Measurements from ENCODE around the gene ADAMTS20.
"Not testable (repeated sequence)": the region's sequence is repeated elsewhere in the genome, so short reads cannot be mapped to it uniquely, and the experiment has no call there.

Gene ADAMTS20

DNA sequence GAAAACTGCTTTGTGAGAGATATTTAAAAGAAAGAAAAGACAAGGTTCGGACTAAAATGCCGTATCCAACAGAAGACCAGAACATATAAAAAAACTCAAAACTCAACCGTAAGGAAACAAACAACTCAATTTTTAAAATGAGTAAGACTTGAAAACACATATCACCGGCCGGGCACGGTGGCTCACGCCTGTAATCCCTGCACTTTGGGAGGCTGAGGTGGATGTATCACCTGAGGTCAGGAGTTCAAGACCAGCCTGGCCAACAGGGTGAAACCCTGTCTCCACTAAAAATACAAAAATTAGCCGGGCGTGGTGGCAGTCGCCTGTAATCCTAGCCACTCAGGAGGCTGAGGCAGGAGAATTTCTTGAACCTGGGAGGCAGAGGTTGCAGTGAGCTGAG is 192.0 kb downstream of the ADAMTS20 start:
- DNase-seq (ENCODE audit: low read depth in 2 of 2): not testable (repeated sequence)

DNA sequence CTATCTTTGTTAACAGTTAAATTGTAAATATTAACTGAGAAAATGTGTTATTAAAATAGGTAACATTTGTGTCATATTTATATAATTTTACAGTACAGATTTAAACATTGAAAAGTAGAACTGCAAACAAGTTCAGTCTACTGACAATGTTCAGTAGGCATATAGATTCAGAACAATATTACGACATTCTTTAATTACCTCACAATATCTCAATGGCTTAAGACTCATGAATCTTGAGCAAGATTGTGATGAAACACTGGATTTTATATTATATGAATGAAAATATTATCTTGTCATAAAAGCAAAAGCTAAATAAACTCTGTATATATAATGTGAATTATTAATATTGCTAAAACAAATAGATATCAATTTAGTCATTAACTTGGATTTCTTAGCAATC is 194.9 kb downstream of the ADAMTS20 start:
- DNase-seq (ENCODE audit: low read depth in 2 of 2): no peak

DNA sequence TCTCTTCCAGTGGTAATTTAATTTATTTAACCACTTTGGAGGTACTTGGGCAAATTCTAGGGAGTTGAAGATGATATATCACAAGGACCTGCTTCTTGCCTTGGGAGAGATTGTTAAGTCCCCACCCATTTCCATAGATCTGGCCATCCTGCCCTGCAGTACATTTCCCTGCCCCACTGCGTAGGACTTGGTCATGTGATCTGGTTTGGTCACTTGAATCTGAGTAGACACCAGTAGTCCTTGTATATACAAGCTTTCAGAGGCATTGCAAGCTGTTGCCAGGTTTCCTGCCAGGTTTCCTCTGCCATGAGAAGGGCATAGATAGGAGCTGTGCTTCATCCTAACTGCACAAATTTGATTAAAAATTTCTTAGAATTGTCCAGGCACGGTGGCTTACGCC is 200.0 kb downstream of the ADAMTS20 start:
- no peak for DNase-seq (ENCODE audit: low read depth in 2 of 2)

DNA sequence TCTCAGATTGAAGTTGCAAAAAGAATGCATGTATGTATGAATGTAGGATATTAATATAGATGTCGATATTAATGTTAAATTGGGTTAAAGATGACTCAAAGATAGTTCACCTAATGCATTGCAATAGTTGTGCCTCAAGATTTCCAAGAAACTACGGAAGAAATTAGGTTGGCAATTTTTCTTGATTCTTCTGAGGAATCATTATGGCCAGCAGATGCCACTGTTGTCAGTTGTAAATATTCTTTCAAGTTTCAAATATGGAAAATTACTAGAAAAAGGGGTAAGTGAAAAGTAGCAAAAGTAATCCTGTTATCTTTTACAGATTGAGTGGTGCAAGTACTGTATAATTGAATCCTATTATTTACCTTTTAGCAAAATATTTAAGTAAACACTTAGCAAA is 202.1 kb downstream of the ADAMTS20 start:
- DNase-seq (ENCODE audit: low read depth in 2 of 2): no peak

DNA sequence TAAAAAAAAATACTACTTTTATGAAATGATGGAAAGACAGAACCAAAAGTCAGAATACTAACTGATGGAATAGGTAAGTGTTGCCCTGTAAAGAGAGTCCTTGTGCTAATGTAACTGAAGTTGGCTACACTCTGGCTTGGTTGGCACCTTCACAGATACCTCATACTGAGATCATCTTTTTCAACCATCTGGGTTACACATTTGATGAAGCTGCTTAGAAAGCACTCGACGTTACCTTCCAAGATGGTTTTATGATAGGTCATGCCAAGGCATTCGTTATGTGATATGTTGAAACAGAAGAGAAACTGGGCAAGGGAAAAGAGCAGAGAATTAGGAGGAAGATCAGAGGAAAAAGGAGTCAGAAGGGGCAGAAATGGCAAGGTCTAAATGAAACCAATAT is 203.8 kb downstream of the ADAMTS20 start:
- no peak for DNase-seq (ENCODE audit: low read depth in 2 of 2)

DNA sequence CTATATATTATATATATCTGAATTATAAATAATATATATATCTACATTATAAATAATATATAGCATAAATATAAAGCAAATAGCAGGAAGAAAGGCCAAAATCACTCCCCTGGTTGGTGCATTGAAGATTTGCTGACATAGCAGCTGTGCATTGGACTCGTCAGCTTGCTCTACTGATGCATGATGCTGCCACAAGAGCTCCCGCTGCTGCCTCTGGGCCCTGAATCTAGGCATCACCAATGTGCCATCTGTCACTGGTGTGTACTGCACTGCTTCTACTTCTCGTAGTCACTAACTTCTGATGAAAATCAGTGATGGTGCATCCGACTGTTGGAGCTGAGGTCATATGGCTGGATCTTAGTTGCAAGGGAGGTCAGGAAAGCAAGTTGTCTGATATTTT is 205.0 kb downstream of the ADAMTS20 start:
- no peak for DNase-seq (ENCODE audit: low read depth in 2 of 2)

DNA sequence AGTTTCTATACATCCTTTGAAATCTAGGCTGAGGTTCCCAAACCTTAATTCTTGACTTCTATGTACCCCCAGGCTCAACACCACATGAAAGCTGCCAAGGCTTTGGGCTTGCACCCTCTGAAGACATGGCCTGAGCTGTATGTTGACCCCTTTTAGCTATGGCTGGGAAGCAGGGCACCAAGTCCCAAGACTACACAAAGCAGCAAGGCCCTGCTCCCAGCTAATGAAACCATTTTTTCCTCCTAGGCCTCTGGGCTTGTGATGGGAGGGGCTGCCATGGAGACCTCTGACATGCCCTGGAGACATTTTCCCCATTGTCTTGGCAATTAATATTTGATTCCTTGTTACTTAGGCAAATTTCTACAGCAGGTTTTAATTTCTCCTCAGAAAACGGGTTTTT is 207.0 kb downstream of the ADAMTS20 start:
- no peak for DNase-seq (ENCODE audit: low read depth in 2 of 2)

DNA sequence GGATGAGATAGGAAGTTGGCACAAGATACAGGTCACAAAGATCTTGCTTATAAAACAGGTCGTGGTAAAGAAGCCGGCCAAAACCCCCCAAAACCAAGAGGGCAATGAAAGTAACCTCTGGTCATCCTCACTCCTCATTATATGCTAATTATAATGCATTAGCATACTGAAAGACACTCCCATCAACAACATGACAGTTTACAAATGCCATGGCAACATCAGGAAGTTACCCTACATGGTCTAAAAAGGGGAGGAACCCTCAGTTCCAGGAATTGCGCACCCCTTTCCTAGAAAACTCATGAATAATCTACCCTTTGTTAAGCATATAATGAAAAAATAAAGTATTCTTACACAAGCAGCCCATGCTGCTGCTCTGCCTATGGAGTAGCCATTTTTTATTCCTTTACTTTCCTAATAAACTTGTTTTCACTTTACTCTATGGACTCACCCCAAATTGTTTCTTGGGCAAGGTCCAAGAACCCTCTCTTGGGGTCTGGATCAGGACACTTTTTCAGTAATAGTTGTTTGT is 210.2 kb downstream of the ADAMTS20 start:
- DNase-seq (ENCODE audit: low read depth in 2 of 2): not testable (repeated sequence)

DNA sequence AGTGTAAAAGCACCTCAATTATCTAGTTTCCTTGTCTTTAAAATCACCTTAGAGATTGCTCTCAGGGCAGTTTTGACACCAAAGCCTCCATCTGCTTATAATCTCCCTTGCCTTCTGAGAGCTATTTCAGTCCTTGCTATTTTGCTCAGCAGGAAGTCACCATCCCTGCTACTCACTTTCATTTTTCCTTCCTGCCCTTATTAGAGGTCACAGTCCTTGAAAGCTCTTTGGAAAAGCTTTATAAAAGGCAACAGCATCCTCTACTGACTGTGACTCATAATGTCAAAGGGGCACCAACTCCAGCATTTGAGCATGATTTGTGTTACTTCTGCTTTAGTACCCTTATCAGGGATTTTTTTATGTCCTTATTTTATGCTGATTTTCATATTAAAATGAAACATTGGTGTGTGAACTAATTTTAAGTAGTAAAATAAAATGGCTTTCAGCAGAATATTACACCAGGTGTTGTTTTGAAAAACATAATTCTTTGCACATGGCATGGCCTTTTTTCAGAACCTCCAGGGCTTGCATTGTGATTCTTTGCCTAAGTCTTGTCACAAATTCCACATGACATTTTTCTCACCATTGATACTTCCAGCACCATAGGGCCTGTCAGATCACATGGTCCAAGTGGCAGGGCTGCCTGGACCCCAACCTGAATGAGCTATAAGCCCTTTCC is 213.0 kb downstream of the ADAMTS20 start:
- DNase-seq (ENCODE audit: low read depth in 2 of 2): no peak

DNA sequence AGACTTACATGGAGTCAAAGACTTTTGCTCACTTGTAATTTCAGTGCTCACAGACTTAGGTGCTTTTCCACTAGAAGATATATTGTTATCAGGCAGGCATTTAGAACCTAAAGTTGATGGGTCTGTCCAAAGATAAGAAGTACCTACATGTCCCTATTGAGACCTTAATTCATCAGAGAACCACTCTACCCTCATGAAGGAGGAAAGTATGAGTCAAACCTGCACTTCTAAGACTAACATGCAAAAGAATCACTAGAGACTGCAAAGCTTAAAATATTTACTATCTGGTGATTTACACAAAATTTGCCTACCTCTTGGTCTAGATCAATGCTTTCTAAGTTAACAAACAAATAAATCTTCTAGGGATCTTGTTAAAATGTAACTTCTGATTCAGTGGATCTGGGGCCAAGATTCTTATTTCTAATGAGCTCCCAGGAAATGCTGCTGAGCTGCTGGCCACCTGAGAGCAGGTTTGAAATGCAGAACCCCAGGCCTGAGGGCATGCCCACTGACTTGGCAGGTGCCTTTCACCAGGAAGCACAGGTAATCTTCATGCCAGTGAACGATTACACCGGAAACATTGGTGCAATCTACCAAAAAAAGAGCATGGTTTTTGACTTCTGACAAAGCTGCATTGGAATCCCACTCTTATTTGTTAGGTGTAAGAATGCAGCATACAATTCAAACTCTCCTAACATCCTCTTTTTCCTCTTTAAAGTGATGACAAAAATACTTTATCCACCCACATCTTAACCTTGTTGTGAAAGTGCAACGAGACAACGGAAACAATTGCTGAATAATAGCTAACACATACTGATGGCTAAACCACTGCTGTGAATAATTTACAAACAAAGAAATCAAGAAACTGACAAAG is 214.2 kb downstream of the ADAMTS20 start:
- DNase-seq (ENCODE audit: low read depth in 2 of 2): no peak

DNA sequence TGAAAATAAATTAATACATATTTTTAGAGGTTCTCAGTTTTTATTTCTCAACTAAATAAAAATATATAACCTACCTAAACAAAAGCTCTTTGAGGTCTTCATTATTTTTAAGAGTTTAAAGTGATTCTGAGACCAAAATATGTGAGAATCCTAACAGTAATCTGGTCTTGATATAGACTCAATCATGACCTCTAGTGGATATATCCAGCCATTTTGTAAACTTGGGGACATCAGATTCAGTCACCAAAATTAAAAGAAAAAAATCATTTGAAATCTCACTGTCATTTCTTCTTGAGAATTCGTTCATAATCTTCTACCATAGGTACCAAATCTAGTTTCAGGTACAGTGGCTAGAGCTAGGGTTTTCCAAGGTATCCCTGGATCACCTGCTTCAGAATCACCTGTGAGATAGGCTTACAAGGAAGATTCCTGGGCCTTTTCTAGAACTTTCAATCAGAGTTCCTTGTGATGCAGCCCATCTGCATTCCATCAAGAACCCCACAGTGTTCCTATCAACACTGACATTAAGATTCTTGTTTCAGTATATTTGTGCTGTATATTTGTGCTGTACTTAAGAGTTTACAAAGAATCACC is 214.9 kb downstream of the ADAMTS20 start:
- DNase-seq (ENCODE audit: low read depth in 2 of 2): no peak

DNA sequence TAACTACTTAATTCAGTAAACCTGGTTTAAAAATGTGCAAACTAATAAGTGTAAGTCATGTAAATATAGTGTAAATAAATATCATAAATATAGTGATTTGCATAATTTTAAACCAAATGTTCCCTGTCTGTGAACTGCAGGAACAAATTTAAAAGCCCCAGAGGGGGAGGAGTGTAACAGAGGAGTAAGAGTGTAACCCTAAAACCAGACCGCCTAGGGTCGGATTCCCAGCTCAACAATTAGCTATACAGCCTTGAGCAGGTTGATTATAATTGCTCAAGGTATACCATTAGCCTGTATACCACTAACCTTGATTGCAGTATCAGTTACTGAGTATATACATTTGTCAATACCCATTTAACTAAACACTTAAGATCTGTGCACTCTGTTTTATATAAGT is 218.4 kb downstream of the ADAMTS20 start:
- DNase-seq (ENCODE audit: low read depth in 2 of 2): no peak

DNA sequence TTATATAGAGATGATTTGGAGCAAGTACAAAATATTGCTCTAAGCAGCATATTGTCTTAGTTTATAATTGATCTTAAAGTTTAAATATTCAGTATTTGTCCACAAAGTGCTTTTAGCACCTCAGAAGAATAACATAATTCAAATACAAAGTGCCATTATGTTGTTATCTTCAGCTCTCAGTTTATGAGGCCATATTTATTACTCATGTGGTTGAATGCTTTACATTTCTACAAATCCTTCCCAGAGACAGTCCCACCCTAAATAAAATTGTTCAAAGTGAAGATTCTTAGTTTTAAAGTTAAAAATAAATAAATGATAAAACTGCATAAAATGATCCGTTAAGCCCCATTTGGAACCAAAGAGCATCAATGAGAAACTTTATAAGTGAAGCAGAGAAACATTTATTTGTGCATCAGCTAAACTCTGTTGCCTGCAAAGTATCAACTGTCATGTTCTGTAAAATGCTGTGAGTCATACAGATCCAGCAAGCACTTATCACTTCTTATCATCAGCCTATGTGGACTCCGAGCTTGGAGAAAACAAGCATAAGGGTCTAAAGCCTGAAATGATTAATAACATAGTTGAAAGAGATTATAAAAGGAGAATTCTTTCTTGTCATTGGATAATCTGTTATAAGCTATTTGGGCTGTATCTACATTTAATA is 218.9 kb downstream of the ADAMTS20 start:
- no peak for DNase-seq (ENCODE audit: low read depth in 2 of 2)

DNA sequence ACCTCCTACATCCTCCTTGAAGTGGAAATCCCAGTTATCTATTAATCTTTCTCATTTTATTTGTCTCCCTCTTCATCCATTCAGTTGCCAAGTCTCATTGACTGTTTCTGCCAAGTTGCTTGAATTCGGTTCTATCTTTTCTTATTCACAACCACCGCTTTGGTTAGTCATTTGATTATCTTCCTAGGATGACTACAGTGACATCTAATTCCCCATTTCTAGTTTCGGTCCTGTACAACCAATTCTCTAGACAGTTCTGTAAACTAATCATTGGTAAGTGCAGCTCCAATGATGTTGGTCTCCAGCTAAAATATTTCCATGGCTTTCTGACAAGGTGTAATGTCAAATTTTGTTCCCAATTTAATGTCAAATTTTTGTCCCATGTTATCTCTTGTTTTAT is 220.1 kb downstream of the ADAMTS20 start:
- DNase-seq (ENCODE audit: low read depth in 2 of 2): no peak

DNA sequence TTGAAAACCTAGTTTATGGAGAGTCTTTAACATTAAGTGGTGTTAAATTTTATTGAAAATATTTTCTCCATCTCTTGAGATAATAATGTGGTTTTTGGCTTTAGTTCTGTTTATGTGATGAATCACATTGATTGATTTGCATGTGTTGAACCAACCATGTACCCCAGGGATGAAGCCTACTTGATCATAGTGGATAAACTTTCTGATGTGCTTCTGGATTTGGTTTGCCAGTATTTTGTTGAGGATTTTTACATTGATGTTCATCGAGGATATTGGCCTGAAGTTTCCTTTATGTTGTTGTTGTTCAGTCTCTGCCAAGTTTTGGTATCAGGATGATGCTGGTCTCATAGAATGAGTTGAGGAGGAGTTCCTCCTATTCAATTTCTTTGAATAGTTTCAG is 222.6 kb downstream of the ADAMTS20 start:
- no peak for DNase-seq (ENCODE audit: low read depth in 2 of 2)

DNA sequence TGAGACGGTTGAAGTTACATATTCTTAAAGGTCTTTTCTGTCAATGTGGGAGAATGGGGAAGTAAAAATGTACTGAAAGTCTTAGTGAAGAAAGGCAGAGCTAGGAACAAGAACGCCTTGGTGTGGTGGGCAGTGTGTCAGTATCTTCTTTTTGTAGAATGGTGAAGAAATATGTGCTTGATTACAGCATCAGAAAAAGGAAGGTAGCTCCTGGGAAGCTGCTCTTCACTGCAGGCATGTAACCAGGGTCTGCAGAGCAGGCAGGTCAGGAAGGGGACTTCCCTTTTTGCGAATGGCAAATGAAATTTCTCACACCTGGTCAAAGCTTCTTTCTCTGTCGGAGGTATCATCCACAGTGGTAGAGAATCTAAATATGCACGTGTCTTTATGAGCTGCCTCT is 226.2 kb downstream of the ADAMTS20 start:
- DNase-seq (ENCODE audit: low read depth in 2 of 2): no peak

DNA sequence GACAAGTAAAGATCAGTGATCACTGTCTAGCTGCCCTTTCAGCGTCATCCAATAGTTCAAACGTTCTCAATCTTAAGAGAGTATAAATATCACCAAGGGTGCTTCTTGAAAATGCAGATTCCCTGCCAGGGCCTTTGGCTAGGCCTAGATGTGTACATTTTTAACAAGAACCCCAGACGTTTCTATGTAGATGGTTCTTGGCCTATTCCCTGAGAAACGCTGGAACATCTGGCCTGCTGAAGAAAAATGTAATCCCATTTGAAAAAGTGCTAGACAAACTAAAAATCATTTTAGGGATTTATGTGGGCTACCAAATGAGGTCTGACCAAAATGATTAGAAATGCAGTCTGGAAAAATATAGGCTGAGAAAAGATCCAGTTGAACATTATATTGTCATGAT is 231.7 kb downstream of the ADAMTS20 start:
- no peak for DNase-seq (ENCODE audit: low read depth in 2 of 2)

DNA sequence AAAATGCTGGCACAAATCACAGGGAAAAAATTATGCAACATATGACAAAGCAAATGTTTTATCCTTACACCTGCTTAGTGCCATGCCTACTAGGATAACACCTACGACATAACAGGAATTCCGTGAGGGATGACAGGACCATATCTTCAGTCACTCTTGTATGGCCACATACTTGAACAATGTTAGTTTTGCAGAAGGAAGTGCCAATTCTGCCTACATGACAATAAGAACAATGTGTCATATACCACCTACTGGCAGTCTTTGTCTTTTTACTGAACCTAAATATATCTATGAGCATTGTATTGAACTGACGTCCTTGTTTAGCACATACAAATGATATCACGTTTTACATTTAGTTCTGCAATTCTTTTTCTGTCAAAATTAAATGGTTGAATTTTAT is 234.0 kb downstream of the ADAMTS20 start:
- no peak for DNase-seq (ENCODE audit: low read depth in 2 of 2)

DNA sequence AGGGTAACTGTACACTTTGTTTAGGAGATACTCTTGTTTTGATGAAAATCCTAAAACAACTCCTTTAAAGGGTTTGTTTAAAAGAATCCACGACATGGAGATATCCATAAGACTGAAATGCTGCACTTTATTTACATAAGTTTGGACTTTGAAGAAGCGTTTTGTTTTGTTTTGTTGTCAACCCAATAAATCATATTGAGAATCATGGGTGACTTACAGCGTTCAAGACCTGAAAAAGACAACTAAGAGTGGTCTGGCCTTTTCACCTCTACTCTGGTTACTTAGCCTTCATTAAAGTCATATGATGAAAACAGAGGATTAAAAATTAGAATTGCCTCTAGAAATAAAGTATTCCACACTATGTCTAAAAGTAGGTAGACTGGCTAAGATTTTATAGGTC is 234.8 kb downstream of the ADAMTS20 start:
- DNase-seq (ENCODE audit: low read depth in 2 of 2): no peak

DNA sequence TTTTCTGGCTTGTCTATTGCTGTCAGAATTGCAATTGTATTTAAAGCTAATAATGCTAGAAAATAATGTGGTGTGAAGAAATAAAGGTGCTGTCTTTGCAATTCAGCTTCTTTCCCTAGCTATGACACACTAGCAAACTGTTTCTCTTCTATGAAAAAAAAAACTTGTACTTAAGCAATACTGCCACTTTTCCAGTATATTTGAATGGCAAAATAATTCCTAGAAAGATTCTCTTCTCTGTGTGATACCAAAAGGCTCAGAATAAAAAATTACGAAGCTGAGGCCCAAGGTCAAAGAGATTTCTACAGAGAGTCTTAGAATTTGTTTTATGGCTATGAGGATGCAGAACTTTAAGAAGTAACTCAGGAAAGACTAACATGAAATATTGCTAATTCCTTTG is 235.5 kb downstream of the ADAMTS20 start:
- no peak for DNase-seq (ENCODE audit: low read depth in 2 of 2)

DNA sequence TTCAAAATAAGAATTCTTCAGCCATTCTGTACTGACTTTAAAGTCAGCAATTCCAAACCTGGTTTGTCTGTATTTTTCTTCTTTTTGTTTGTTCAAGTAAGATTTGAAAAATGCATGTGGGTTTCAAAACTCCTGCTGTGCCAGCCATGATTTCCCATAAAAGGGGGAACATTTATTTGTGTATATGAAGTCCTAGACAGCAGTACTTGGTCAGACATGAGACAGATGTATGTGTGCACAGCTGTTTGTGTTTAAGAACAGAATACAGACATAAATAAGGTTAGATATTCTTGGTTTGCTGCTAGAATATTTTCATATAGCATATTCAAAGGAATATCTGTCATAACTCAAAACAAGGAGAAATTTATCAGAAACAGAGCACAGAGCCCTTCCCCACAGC is 236.0 kb downstream of the ADAMTS20 start:
- no peak for DNase-seq (ENCODE audit: low read depth in 2 of 2)

DNA sequence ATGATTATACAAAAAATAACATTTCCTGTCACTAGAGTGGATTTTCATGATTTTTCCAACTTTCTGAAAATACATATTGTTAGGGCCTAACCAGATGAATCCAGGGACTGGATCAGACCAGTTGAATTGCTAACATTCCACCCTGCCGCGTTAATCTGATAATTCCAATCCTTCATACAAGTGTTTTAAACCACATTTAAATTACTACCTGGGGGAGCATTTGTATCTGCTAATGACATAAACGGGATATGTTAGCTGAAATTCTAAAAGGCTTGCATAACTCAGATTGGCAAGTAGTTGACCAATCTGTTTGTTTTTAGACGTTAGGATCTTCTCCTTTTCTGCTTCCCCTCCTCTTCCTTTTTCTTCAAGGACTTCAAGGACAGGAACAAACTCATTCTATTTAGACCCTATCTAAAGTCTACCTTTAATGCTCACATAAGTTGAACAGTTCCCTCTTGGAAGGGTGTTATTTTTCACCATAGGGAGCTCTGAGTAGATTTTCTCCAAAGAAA is 239.0 kb downstream of the ADAMTS20 start:
- DNase-seq (ENCODE audit: low read depth in 2 of 2): no peak
